Measurements from ENCODE around the gene SAMM50. TPM values are rescaled to one million over a fixed set of nuclear protein-coding genes. Genes with fewer than 3 reads are reported as not detected.

The SAMM50 gene
- total RNA-seq, 1 donor from 2014 or later, result 45.5 TPM

GRCh38 chr22:43944670-43945430 is 10.4 kb upstream of the SAMM50 start:
- H3K27ac Mint-ChIP-seq, result no peak overlapping the region
- Histone ChIP-seq H3K4me2 (no peak overlapping the region), H3K4me1 (no peaks in the 10 kb centered on the region), H3K9me3 (ENCODE audit: low read depth) (no peaks in the 10 kb centered on the region), H2AFZ (replicated peaks) (no peak overlapping the region), H3K9ac (no peak overlapping the region), H3F3A (ENCODE audit: low read depth) (no peaks in the 10 kb centered on the region), H3K27ac (no peak overlapping the region), H4K20me1 (ENCODE audit: low read depth) (no peaks in the 10 kb centered on the region), H3K79me2 (ENCODE audit: low read depth) (no peaks in the 10 kb centered on the region), H3K36me3 (no peaks in the 10 kb centered on the region), H3K27me3 (no peaks in the 10 kb centered on the region), H3K4me3 (no peak overlapping the region)
- H3K4me1 Mint-ChIP-seq, result peaks cover 14% of the 10 kb centered on the region
- H3K27me3 Mint-ChIP-seq (ENCODE audit: insufficient read depth, low read depth), result peaks cover 3% of the 10 kb centered on the region
- DNase-seq (ENCODE audit: low spot score), result no peak
- TF ChIP-seq EZH2phosphoT487 (IDR thresholded peaks at IDR 0.05), result no peak
- no peak for TF ChIP-seq EZH2 (IDR thresholded peaks at IDR 0.05)
- TF ChIP-seq CTCF (IDR thresholded peaks at IDR 0.05), result no peak
- H3K36me3 Mint-ChIP-seq, result peaks cover 26% of the 10 kb centered on the region
- no peaks in the 10 kb centered on the region for H3K9me3 Mint-ChIP-seq
- H3K4me3 Mint-ChIP-seq, result no peak overlapping the region

DNA sequence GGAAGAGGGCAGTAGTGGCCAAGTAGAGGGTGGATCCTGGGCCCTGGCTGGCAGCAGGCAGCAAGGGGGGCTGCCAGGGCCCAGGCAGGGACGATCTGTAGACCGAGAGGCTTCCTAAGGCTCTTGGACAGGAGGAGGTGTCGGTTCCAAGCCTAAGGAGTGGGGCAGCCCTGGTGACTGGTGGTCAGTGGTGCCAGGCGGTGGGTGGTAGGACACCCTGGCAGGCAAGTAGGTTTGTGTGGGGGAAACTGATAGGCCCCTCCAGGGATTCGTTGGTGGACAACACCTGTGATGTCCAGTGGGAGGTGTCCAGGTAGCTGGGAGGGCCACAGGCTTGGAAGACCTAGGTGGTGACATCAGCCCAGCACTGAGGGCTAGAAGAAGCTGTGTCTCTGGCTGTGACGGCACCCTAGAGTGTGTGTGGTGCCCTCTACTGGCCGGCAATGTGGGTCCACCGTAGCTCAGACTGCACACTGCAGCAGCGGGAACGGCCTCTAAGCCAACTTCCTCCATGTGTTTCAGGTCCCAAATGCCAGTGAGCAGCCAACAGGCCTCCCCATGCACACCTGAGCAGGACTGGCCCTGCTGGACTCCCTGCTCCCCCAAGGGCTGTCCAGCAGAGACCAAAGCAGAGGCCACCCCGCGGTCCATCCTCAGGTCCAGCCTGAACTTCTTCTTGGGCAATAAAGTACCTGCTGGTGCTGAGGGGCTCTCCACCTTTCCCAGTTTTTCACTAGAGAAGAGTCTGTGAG is 9.4 kb upstream of the SAMM50 start:
- no peaks in the 10 kb centered on the region for H3K9me3 Mint-ChIP-seq
- peak; percentile 78 for DNase-seq (ENCODE audit: low spot score)
- Histone ChIP-seq H3K27ac (no peak overlapping the region), H3F3A (ENCODE audit: low read depth) (no peaks in the 10 kb centered on the region), H3K36me3 (no peaks in the 10 kb centered on the region), H3K4me3 (no peak overlapping the region), H3K79me2 (ENCODE audit: low read depth) (no peaks in the 10 kb centered on the region), H3K4me1 (no peaks in the 10 kb centered on the region), H2AFZ (replicated peaks) (no peak overlapping the region), H3K27me3 (no peaks in the 10 kb centered on the region), H4K20me1 (ENCODE audit: low read depth) (no peaks in the 10 kb centered on the region), H3K9ac (no peak overlapping the region), H3K9me3 (ENCODE audit: low read depth) (no peaks in the 10 kb centered on the region), H3K4me2 (no peak overlapping the region)
- H3K27ac Mint-ChIP-seq, result peak overlapping the region; percentile 14
- H3K4me1 Mint-ChIP-seq, result peaks cover 14% of the 10 kb centered on the region
- no peak overlapping the region for H3K4me3 Mint-ChIP-seq
- peaks cover 24% of the 10 kb centered on the region for H3K36me3 Mint-ChIP-seq
- peaks cover 6% of the 10 kb centered on the region for H3K27me3 Mint-ChIP-seq (ENCODE audit: insufficient read depth, low read depth)
- TF ChIP-seq EZH2phosphoT487 (IDR thresholded peaks at IDR 0.05) (no peak), CTCF (IDR thresholded peaks at IDR 0.05) (peak; percentile 71), EZH2 (IDR thresholded peaks at IDR 0.05) (no peak)

DNA sequence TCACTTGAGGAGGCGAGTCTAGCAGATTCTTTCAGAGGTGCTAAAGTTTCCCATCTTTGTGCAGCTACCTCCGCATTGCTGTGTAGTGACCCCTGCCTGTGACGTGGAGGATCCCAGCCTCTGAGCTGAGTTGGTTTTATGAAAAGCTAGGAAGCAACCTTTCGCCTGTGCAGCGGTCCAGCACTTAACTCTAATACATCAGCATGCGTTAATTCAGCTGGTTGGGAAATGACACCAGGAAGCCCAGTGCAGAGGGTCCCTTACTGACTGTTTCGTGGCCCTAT is 8.9 kb upstream of the SAMM50 start:
- Histone ChIP-seq H3K4me2 (no peak overlapping the region), H3K79me2 (ENCODE audit: low read depth) (no peaks in the 10 kb centered on the region), H4K20me1 (ENCODE audit: low read depth) (no peaks in the 10 kb centered on the region), H3K36me3 (no peaks in the 10 kb centered on the region), H3K4me3 (no peak overlapping the region), H3K27me3 (no peaks in the 10 kb centered on the region), H3F3A (ENCODE audit: low read depth) (no peaks in the 10 kb centered on the region), H3K9ac (no peak overlapping the region), H3K9me3 (ENCODE audit: low read depth) (no peaks in the 10 kb centered on the region), H3K27ac (no peak overlapping the region), H2AFZ (replicated peaks) (no peak overlapping the region), H3K4me1 (no peaks in the 10 kb centered on the region)
- no peak overlapping the region for H3K27ac Mint-ChIP-seq
- DNase-seq (ENCODE audit: low spot score), result peak; percentile 32
- H3K9me3 Mint-ChIP-seq, result no peaks in the 10 kb centered on the region
- peaks cover 24% of the 10 kb centered on the region for H3K36me3 Mint-ChIP-seq
- H3K4me1 Mint-ChIP-seq, result peaks cover 14% of the 10 kb centered on the region
- no peak overlapping the region for H3K4me3 Mint-ChIP-seq
- TF ChIP-seq CTCF (IDR thresholded peaks at IDR 0.05) (no peak), EZH2 (IDR thresholded peaks at IDR 0.05) (no peak), EZH2phosphoT487 (IDR thresholded peaks at IDR 0.05) (no peak)
- peaks cover 6% of the 10 kb centered on the region for H3K27me3 Mint-ChIP-seq (ENCODE audit: insufficient read depth, low read depth)
